NCI-H2029 (cell line): ENCODE data around the gene LILRB4.
"Not testable (repeated sequence)": the region's sequence is repeated elsewhere in the genome, so short reads cannot be mapped to it uniquely, and the experiment has no call there.

Experiments
- DNase-seq: peaks from one replicate; lab custom pipeline; 2025; lab: John Stamatoyannopoulos, UW

LILRB4 gene

DNA sequence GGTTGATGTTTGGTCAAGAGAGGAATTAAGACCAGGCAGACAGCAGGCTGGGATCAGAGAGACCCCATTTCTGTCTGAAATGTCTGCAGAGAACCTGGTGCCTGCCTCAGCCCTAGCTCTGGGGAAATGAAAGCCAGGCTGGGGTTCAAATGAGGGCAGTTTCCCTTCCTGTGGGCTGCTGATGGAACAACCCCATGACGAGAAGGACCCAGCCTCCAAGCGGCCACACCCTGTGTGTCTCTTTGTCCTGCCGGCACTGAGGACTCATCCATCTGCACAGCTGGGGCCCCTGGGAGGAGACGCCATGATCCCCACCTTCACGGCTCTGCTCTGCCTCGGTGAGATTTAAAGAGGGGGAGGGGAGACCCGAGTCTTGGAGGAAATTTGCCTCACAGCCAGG lies at the start of gene LILRB4:
LILRB4 (plus strand) TSS at position 256 of the 400 bp plus-strand sequence; CDS start at position 305, 49 bp downstream.
- DNase-seq, result no peak

DNA sequence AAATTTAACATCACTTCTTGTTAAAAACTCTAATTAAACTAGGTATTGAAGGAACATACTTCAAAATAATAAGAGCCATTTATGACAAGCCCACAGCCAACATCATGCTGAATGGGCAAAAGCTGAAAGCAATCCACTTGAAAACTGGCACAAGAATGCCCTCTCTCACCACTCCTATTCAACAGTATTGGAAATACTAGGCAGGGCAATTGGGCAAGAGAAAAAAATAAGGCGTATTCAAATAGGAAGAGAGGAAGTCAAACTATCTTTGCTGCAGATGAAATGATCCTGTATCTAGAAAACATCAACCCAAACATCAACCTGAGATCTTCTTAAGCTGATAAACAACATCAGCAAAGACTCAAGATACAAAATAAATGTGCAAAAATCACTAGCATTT lies 48.1 kb upstream of the LILRB4 start:
- no peak for DNase-seq

DNA sequence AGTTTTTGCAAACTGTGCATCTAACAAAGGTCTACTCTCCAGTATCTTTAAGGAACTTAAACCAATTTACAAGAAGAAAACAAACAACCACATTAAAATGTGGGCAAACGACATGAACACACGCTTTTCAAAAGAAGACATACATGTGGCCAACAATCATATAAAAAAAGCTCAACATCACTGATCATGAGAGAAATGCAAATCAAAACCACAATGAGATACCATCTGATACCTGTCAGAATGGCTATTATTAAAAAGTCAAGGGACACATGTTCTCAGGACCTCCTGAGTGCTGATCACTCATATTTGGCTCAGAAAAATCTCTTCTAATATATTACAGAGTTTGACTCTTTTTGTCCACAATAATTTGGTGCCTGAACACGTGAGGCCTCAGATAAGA lies 46.7 kb upstream of the LILRB4 start:
- no peak for DNase-seq

DNA sequence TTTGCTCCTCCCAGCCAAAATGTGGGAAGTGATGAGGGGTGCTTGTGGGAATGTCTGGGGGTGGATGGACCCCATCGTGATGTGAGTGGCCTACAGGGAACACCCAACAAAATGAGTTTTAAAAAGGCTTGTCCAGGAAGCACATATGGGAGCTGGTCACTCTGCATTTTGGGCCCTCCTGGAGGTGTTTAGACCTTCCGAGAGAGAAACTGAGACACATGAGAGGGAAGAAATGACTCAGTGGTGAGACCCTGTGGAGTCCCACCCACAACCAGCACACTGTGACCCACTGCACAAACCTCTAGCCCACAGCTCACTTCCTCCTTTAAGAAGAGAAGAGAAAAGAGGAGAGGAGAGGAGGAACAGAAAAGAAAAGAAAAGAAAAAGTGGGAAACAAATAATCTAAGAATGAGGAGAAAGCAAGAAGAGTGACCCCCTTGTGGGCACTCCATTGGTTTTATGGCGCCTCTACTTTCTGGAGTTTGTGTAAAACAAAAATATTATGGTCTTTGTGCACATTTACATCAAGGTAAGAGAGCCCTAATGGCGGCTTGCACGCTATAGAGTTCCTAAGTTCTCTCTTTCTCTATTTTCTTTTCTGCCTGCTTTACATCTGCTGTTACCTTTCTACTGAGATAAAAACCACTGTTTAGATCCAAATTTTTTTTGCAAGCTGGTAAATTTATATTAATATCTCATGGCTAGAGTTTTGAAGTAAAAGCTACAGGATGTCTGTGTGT lies 45.8 kb upstream of the LILRB4 start:
- no peak for DNase-seq

DNA sequence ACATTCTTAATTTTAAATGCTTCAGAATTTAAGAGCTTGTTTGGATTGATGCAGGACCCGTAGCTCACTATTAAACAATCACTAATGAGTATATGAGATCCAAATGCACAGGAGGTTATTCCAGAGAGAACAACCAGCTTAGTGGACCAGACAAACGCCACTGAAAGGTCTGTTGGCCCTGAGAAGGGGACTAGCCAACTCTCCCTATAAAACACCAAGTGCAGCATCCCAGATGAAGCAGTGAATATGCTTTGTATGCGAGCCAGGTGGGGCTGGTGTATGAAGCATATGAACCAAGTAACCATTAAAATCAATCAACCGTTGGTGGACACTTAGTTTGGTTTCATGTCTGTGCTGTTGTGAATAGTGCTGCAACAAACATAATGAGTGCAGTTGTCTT lies 42.3 kb upstream of the LILRB4 start:
- no peak for DNase-seq

DNA sequence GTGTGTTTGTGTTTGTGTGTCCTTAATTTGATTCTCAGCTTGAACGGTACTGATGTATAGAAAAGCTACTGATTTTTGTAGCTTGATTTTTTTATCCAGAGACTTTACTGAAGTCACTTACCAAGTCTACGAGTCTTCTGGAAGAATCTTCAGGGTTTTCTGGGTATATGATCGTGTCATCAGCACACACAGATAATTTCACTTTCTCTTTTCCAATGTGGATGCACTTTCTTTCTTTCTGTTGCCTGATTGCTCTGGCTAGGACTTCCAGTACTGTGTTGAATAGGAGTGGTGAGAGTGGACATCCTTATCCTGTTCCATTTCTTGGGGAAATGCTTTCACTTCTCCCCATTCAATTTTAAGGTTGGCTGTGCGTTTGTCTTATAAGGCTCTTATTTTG lies 40.4 kb upstream of the LILRB4 start:
- no peak for DNase-seq

DNA sequence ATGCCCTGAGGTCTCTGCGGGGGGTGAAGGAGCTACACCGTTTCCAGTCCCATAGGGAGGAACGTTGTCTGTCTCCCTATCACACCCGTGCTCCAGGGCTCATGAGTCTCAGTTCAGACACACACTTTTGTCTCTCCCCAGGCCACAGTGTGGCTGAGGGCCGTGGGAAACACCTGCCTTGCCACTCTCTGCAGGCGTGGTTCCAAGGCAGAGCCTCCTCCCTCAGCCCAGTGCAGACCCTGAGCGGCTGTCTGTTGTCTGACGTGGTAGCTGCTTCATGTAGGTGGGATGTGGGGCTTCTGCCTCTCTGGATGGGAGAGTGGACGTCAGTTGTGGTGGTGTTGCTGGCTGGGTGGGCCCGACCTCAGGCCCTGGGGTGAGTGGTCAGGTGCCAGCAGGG lies 38.6 kb upstream of the LILRB4 start:
- not testable (repeated sequence) for DNase-seq

DNA sequence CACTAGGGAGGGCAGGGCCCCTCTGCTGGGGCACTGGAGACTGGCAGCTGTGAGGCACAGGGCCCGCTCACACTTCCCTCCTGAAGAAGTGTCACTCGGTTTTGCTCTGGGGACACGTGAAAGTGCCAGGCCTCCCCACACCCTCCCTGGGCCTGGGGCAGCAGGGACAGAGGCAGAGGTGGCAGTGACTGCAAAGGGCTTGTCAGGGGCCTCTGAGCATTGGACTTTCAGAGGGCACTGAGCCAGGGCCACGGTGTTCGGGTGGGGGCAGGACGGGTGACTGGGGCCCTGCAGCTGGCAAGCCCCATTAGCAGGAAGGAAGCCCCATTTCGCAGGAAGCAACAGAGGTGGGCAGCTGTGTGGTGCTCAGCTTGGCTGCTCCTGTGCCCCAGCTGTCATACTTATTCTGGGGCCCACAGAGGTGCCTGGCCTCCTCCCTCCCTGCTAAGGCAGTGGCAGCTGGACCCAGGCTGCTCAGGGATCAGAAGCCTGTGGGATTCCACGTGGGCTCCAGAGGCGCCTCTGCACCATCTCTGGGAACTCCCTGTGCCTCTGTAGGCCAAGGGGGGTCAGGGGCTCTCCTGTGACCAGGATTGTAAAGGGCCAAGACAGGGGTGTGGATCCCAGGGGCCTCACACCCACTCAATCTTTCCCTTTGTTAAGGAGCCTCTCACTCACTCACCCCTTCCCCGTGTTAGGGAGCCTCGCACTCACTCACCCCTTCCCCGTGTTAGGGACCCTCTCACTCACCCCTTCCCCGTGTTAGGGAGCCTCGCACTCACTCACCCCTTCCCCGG lies 37.7 kb upstream of the LILRB4 start:
- DNase-seq, result not testable (repeated sequence)

DNA sequence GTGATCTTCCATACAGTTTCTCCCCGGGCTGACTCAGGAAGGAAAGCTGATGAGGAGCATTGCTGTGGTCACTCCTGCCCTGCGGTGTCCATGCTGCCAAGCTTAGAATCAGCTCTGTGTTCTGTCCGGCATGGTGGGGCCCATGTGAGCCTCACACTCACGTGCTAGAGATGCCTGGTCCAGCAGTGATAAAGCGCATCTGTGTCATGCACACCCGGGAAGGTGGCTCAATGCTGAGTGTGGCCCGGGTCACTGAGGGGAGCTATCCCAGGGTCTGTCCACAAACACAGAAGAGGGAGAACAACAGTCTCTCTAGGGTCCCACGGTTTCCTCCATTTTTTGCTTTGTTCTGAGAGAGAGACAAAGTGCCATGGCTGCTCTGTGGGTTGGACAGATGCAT lies 36.0 kb upstream of the LILRB4 start:
- no peak for DNase-seq

DNA sequence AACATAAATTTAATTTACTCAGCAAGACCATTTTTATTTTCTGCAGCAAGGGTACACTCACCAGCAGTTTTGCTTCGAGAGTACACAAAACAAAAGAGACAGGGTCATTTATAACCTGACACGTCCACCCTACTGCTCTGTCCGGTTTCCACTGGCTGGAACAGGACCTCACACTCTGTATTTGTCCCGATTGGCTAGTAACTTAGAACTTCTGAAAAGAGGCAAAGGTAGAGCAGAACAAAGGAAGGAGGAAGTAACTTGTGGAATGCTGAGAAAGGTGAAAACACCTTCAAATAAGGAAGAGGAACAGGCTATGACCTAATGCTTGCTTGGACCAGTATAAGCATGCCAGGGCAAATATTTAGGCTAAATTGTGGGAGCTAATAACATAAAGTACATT lies 34.9 kb upstream of the LILRB4 start:
- DNase-seq, result not testable (repeated sequence)

DNA sequence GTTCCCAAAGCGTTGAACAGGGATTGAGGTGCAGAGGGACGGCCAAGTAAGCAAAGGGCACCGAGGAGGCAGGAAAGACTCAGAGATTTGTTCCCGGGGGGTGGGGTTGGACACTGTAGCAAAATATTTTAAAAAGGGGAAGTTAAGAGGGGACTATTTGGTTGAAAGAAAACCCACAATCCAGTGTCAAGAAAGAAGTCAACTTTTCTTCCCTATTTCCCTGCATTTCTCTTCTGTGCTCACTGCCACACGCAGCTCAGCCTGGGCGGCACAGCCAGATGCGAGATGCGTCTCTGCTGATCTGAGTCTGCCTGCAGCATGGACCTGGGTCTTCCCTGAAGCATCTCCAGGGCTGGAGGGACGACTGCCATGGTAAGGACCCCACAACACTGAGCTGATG lies 32.5 kb upstream of the LILRB4 start, which contains the start of gene LILRB1:
LILRB1 (plus strand) TSS at position 223 of the 400 bp plus-strand sequence. CDS start 590 bp downstream, outside the sequence.
- not testable (repeated sequence) for DNase-seq

DNA sequence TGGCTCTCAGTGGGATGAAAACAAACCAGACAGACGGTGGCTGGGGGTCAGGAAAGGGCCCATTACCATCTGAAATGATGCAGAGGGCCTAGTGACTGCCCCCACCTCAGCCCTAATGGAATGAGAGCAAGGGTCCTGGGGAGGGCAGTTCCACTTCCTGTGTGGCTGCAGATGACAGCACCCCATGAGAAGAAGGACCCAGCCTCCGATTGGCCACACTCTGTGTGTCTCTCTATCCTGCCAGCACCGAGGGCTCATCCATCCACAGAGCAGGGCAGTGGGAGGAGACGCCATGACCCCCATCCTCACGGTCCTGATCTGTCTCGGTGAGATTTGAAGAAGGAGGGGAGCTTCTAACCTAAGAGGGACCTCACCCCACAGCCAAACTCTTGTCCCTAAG lies 32.0 kb upstream of the LILRB4 start:
- no peak for DNase-seq

DNA sequence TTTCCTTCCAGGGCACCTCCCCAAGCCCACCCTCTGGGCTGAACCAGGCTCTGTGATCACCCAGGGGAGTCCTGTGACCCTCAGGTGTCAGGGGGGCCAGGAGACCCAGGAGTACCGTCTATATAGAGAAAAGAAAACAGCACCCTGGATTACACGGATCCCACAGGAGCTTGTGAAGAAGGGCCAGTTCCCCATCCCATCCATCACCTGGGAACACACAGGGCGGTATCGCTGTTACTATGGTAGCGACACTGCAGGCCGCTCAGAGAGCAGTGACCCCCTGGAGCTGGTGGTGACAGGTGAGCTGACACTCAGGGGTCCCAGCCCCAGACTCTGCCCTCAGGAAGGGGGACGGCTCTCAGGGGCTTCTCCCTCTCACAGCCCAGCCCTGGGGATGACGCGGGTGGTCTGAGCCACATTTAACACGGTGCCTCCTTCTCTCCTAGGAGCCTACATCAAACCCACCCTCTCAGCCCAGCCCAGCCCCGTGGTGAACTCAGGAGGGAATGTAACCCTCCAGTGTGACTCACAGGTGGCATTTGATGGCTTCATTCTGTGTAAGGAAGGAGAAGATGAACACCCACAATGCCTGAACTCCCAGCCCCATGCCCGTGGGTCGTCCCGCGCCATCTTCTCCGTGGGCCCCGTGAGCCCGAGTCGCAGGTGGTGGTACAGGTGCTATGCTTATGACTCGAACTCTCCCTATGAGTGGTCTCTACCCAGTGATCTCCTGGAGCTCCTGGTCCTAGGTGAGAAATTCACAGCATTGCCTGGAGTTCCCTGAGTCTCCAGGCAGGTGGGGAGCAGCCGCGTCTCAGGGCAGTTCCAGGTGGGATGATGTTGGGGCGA lies 31.1 kb upstream of the LILRB4 start:
- DNase-seq, result not testable (repeated sequence)

DNA sequence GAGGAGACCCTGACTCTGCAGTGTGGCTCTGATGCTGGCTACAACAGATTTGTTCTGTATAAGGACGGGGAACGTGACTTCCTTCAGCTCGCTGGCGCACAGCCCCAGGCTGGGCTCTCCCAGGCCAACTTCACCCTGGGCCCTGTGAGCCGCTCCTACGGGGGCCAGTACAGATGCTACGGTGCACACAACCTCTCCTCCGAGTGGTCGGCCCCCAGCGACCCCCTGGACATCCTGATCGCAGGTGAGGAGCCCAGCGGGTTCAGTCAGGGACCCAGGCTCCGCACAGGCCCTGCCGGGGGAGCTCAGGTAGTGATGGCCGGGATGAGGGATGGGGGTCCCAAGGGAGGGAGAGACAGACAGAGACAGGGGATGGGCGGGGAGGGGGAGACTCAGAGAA lies 30.3 kb upstream of the LILRB4 start:
- not testable (repeated sequence) for DNase-seq

DNA sequence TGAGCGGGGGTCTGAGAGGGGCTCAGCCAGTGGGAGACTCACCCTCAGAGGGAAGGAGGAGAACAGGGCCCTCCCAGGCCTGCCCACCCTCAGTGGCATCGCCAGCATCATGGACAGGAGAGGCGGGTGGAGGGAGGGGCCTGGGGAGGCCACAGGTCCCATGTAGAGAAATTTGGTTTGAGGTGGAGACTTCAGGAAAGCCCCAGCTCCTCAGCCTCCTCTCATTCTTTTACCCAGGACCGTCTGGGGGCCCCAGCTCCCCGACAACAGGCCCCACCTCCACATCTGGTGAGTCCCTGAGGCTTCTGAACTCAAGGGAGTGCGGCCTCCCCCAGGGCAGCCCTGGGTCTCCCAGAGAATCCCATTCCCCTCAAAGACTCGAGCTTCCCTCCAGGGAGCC lies 29.4 kb upstream of the LILRB4 start:
- DNase-seq, result no peak

DNA sequence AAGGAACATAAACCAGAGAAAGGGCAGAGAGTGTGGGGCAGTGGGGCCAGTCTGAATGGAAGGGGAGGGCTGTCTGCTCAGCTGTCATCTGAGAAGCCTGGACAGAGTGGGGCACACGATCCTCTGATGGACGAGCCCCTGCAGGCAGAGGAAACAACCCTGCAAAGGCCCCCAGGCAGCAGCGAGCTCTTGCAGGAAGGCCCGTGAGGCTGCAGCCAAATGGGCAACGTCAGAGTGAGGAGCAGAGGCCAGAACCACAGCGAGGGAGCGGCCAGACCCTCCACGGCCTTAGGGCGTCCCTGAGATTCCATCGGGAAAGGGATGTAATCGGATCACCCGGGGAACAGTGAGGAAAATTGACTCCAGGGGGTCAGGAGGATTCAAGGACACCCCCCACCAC lies 26.7 kb upstream of the LILRB4 start:
- DNase-seq, result not testable (repeated sequence)

DNA sequence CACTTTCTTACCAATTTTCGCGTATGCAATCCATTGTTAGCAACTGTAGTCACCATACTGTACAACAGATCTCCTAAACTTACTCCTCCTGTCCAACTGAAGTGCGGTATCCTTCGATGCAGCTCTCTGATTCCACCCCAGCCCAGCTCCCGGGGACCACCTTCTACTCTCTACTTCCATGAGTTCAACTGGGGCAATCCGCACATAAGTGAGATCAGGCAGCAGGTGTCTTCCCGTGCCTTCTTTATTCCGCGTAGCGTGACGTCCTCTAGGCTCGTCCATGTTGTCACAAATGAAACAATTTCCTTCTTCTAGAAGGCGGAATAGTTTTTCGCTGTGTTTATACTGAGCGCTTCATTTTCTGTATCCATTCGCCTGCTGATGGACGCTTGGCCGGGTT lies 24.1 kb upstream of the LILRB4 start:
- DNase-seq, result no peak

DNA sequence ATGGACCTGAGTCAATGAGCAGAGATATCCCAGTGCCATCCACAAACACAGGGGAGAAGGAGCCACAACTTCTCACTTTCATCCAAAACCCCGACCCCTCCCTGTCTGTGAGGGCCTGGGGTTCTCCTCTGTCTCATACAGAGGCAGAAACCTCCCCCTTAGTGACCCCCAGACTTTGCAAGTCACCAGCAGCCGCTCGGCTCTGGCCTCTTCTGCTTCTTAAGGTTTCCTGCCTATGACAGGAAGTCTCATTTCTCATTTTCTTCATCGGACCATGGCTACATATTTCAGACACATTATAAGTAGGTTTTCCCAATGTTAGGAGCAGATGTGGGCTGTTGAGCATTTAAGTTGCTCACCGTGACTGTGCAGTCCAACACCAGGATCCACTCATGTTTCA lies 19.8 kb upstream of the LILRB4 start:
- DNase-seq, result not testable (repeated sequence)

DNA sequence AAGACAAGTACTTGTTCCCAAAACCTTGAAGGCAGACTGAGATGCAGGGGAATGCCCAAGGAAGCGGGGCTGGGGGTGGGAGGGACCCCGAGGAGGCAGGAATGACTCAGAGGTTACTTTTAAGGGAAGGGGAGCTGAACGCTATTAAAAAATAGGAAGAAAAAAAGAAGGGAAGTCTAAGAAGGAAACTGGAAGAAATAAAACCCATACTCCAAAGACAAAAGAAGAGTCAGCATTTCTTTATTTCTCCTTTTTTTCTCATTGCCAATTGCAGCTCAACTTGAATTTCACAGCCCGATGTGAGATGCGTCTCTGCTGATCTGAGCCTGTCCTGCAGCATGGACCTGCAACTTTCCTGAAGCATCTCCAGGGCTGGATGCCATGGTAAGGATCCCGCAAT lies 19.2 kb upstream of the LILRB4 start:
- not testable (repeated sequence) for DNase-seq

DNA sequence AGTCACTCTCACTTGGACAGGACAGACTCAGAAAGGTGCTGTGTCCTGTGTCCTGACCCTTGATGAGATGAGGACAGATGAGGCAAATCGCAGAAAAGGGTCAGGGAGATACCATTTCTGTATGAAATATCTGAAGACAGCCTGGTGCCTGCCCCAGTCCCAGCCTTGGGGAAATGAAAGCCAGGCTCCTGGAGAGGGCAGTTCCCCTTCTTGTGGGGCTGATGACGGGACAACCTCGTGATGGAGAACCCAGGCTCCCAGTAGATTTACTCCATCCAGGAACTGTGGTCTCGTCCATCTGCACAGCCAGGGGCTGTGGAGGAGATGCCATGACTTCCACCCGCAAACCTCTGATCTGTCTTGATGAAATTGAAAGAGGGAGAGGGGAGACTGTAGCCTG lies 18.7 kb upstream of the LILRB4 start:
- no peak for DNase-seq

DNA sequence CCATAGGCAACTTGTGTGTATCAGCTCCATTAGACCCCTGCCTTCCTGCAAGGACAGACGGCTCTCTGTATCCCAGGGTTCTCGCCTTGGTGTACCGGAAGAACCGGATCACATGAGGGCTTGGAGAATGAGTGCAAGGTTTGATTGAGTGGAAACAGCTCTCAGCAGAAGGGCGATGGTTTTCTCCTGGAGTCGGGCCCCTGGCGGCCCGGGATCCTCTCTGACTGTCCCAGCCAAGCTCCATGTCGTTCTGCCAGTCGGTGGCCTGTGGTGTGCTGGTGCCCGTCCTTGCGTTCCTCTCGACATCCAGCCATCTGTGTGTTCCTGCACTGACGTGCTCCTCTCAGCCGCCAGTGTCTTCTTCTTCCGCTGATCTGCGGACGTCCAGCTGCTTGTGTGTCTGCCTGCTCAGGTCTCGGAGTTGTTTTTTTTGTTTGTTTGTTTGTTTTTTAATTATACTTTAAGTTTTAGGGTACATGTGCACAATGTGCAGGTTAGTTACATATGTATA lies 16.4 kb upstream of the LILRB4 start:
- no peak for DNase-seq

DNA sequence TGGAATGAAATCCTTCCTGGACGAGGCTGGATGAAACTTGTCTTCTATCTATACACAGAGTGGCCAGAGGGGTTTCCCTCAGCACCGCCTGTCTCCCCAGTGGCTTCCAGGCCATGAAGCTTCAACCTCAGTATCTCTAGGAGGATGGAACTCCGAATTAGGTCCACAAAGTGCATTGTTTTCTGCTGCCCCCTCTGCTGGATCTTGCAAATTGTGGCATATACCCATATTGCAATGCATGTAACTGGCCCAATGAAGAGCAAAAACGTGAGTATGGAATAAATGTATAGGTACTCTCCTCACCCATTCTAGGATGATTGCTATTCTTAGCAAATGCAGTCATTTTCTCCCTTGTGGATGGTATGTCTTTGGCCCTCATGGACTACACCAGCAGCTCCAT lies 14.7 kb upstream of the LILRB4 start:
- no peak for DNase-seq
